A549 (cell line): Measurements from ENCODE around the gene FSTL4.

Experiments used
- CTCF ChIP-seq: fragments of >200 bp; sonication (Bioruptor Twin); formaldehyde crosslinking; IDR thresholded peaks from 3 replicates; pipeline ENCODE4 v1.5.1; 2016
- EP300 ChIP-seq, 2 experiments: fragments of >200 bp; sonication (Bioruptor Twin); formaldehyde crosslinking; IDR thresholded peaks; 2 replicates in 1 of 2; 3 replicates in 1 of 2; pipeline ENCODE4 v1.6.1; 2016 to 2017
- JUN ChIP-seq, 2 experiments: fragments of >200 bp; sonication (Bioruptor Twin); formaldehyde crosslinking; IDR thresholded peaks; 2 replicates in 1 of 2; 3 replicates in 1 of 2; pipeline ENCODE4 v1.6.1; 2016 to 2017
- MYC ChIP-seq: IDR thresholded peaks from 2 replicates; pipeline ENCODE4 v1.6.1; 2012; ENCODE audit warnings: mild to moderate bottlenecking, inconsistent platforms, low read length, improper control_type of control experiment, borderline replicate concordance
- POLR2A ChIP-seq: IDR thresholded peaks from 2 replicates; pipeline ENCODE4 v1.6.1; 2012; ENCODE audit warnings: mild to moderate bottlenecking, low read length
- RFX5 ChIP-seq: fragments of 450-650 bp; IDR thresholded peaks from 2 replicates; pipeline ENCODE4 v1.7.1; 2014; ENCODE audit warnings: antibody characterized with exemption, mild to moderate bottlenecking, moderate library complexity
- USF2 ChIP-seq: fragments of 450-650 bp; IDR thresholded peaks from 2 replicates; pipeline ENCODE4 v1.6.1; 2014; ENCODE audit warnings: antibody characterized with exemption

- TF ChIP-seq CTCF (no peak), MYC (no peak), RFX5 (no peak), EP300 (IDR thresholded peaks at IDR 0.05) (no peak), JUN (IDR thresholded peaks at IDR 0.05) (no peak), POLR2A (no peak), USF2 (no peak)
These were observed 132.0 kb downstream of the FSTL4 start for GRCh38 chr5:133480366-133480765.
